ENCODE results near the gene OR52B6. TPM values are rescaled to one million over a fixed set of nuclear protein-coding genes. Genes with fewer than 3 reads are reported as not detected.

The OR52B6 gene
- total RNA-seq, 1 donor from 2014 or later, result not detected

- intact Hi-C loops (cut with DNase I), result no loop called here
- ATAC-seq (no peak), DNase-seq (ENCODE audit: missing footprints) (no peak)
These were observed 45.5 kb downstream of the OR52B6 start for GRCh38 chr11:5626196-5626595.

- intact Hi-C loops (cut with DNase I), result no loop called here
- ATAC-seq, result no peak
These were observed 50.7 kb downstream of the OR52B6 start for GRCh38 chr11:5631417-5631816.

More at GRCh38 chr11:5631417-5631816, 50.7 kb downstream of the OR52B6 start:
- DNase-seq (ENCODE audit: missing footprints), result no peak

Other genes starting within 250 kb of the OR52B6 start
- gene OR51B5, start 237.4 kb upstream of the OR52B6 start, total RNA-seq, result not detected
- gene OR51B6, start 229.4 kb upstream of the OR52B6 start, total RNA-seq, result not detected
- not detected for gene OR51M1, start 197.1 kb upstream of the OR52B6 start, total RNA-seq
- gene OR51Q1, start 158.8 kb upstream of the OR52B6 start, total RNA-seq, result not detected
- gene OR51I1, start 139.4 kb upstream of the OR52B6 start, total RNA-seq, result not detected
- not detected for gene OR51I2, start 131.6 kb upstream of the OR52B6 start, total RNA-seq
- not detected for gene OR52D1, start 92.2 kb upstream of the OR52B6 start, total RNA-seq
- gene UBQLN3, start 70.9 kb upstream of the OR52B6 start, total RNA-seq, result not detected
- gene UBQLNL, start 64.2 kb upstream of the OR52B6 start, total RNA-seq, result 0.24 TPM
- not detected for gene OR52H1, start 32.3 kb upstream of the OR52B6 start, total RNA-seq
- gene TRIM6, start 15.8 kb downstream of the OR52B6 start, total RNA-seq, result 0.84 TPM
- gene TRIM34, start 44.1 kb downstream of the OR52B6 start, total RNA-seq, result 2.8 TPM
- 9.8 TPM for gene TRIM5, start 104.2 kb downstream of the OR52B6 start, total RNA-seq
- 22.4 TPM for gene TRIM22, start 108.9 kb downstream of the OR52B6 start, total RNA-seq
- gene OR56B1, start 155.6 kb downstream of the OR52B6 start, total RNA-seq, result not detected
- not detected for gene OR52N4, start 173.4 kb downstream of the OR52B6 start, total RNA-seq
- not detected for gene OR52N5, start 202.5 kb downstream of the OR52B6 start, total RNA-seq
- gene OR52N1, start 210.4 kb downstream of the OR52B6 start, total RNA-seq, result not detected
- not detected for gene OR52N2, start 228.0 kb downstream of the OR52B6 start, total RNA-seq